ENCODE results near the gene TMEM138. TPM values are rescaled to one million over a fixed set of nuclear protein-coding genes. Genes with fewer than 3 reads are reported as not detected.
A peak's percentile ranks its signal among the peaks of the same experiment; 100 is the strongest.

Gene TMEM138
- total RNA-seq, 2 experiments from 2014 or later = 38.6 to 47.0 TPM

GRCh38 chr11:61328351-61328750 is 33.8 kb upstream of the TMEM138 start:
- H3K4me3 Mint-ChIP-seq = no peak overlapping the region
- POLR2A ChIA-PET = interaction anchor here (1.0 to 6.2 kb wide), 3 partner anchors 12 to 34 kb away, joined by 3 to 26 read pairs (median 6); partner anchors contain the start of gene VWCE
- DNase-seq (no peak), ATAC-seq (no peak)
- H3K27ac Mint-ChIP-seq = no peak overlapping the region
- peaks cover 46% of the 10 kb centered on the region for H3K4me1 Mint-ChIP-seq (ENCODE audit: low read depth)
- peaks cover 62% of the 10 kb centered on the region for H3K36me3 Mint-ChIP-seq (ENCODE audit: low read depth)
- no peaks in the 10 kb centered on the region for H3K27me3 Mint-ChIP-seq
- H3K9me3 Mint-ChIP-seq = no peaks in the 10 kb centered on the region
- intact Hi-C loops (cut with micrococcal nuclease) = no loop called here
- CTCF ChIA-PET = interaction anchor here (0.8 to 4.4 kb wide), 3 partner anchors 8 to 57 kb away, joined by 3 to 28 read pairs (median 17); no protein-coding TSS in a partner anchor
- TF ChIP-seq, protein P1, sequence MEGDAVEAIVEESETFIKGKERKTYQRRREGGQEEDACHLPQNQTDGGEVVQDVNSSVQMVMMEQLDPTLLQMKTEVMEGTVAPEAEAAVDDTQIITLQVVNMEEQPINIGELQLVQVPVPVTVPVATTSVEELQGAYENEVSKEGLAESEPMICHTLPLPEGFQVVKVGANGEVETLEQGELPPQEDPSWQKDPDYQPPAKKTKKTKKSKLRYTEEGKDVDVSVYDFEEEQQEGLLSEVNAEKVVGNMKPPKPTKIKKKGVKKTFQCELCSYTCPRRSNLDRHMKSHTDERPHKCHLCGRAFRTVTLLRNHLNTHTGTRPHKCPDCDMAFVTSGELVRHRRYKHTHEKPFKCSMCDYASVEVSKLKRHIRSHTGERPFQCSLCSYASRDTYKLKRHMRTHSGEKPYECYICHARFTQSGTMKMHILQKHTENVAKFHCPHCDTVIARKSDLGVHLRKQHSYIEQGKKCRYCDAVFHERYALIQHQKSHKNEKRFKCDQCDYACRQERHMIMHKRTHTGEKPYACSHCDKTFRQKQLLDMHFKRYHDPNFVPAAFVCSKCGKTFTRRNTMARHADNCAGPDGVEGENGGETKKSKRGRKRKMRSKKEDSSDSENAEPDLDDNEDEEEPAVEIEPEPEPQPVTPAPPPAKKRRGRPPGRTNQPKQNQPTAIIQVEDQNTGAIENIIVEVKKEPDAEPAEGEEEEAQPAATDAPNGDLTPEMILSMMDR (IDR thresholded peaks at IDR 0.05) = no peak

- Mint-ChIP-seq H3K27me3 (no peaks in the 10 kb centered on the region), H3K4me3 (no peak overlapping the region), H3K9me3 (no peaks in the 10 kb centered on the region), H3K36me3 (ENCODE audit: low read depth) (peaks cover 55% of the 10 kb centered on the region), H3K4me1 (ENCODE audit: low read depth) (peaks cover 57% of the 10 kb centered on the region), H3K27ac (no peak overlapping the region)
- TF ChIP-seq, protein P1 (IDR thresholded peaks at IDR 0.05) = no peak
- no peak for ATAC-seq
- POLR2A ChIA-PET = interaction anchor here (0.7 to 6.2 kb wide), 7 partner anchors 9 to 36 kb away, joined by 3 to 26 read pairs (median 4); partner anchors contain the start of genes CYB561A3, TMEM138 and VWCE
- no peak for DNase-seq
- intact Hi-C loops (cut with micrococcal nuclease) = no loop called here
- CTCF ChIA-PET = interaction anchor here (1.0 to 4.4 kb wide), 2 partner anchors 55 to 74 kb away, joined by 3 to 28 read pairs; no protein-coding TSS in a partner anchor
These were observed 32.3 kb upstream of the TMEM138 start for GRCh38 chr11:61329871-61330270.

- Mint-ChIP-seq H3K36me3 (ENCODE audit: low read depth) (peaks cover 45% of the 10 kb centered on the region), H3K27ac (peak overlapping the region; percentile 96), H3K4me1 (ENCODE audit: low read depth) (peaks cover 68% of the 10 kb centered on the region), H3K27me3 (no peaks in the 10 kb centered on the region), H3K4me3 (peak overlapping the region; percentile 86), H3K9me3 (no peaks in the 10 kb centered on the region)
- ChIA-PET CTCF (interaction anchor here (0.9 to 1.5 kb wide), 5 partner anchors 16 to 433 kb away, joined by 3 to 6 read pairs (median 4); partner anchors contain the start of gene TMEM216), POLR2A (interaction anchor here (0.8 to 6.2 kb wide), 9 partner anchors 9 to 98 kb away, joined by 3 to 26 read pairs (median 4); partner anchors contain the start of genes CPSF7, CYB561A3, SDHAF2 and TMEM138)
- ATAC-seq (no peak), DNase-seq (no peak)
- TF ChIP-seq, protein P1 (IDR thresholded peaks at IDR 0.05) = no peak
- intact Hi-C loops (cut with micrococcal nuclease) = loop anchor here (2.0 kb wide), 1 partner anchor 31 kb away; the partner anchor contains the start of gene TMEM138
These were observed 30.5 kb upstream of the TMEM138 start for GRCh38 chr11:61331651-61332050.

DNA sequence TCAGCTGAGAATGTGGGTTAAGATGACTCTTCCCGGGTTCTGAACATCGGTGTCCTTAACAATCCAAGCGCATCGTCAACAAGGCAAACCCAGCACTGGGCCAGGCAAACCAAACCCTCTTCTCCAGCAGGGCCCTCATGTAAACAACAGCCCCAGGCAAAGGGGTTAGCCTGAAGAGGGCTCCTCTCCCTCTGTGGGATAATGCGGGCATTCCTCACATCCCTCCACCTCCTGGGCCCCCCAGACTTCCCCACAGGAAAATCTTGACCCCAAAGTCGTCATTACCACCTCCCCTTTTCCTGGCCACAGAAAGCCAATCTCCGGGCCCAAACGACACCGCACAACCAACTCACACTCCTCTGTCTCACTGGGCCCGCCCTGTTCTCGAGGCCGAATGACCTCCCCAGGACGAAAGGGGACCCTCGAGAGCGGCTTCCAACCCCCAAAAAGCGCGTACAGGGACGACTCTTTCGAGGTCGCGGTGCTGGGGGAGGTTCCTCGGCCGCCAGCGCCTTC is 29.8 kb upstream of the TMEM138 start:
- ChIA-PET CTCF (interaction anchor here (0.9 to 1.5 kb wide), 4 partner anchors 16 to 103 kb away, joined by 3 to 6 read pairs (median 4); partner anchors contain the start of gene TMEM216), POLR2A (interaction anchor here (0.8 to 6.2 kb wide), 9 partner anchors 10 to 97 kb away, joined by 3 to 26 read pairs (median 4); partner anchors contain the start of genes CPSF7, CYB561A3, SDHAF2 and TMEM138)
- ATAC-seq = no peak
- DNase-seq = peak; percentile 24
- Mint-ChIP-seq H3K36me3 (ENCODE audit: low read depth) (peaks cover 46% of the 10 kb centered on the region), H3K27me3 (no peaks in the 10 kb centered on the region), H3K4me1 (ENCODE audit: low read depth) (peaks cover 72% of the 10 kb centered on the region), H3K4me3 (peak overlapping the region; percentile 86), H3K27ac (peak overlapping the region; percentile 96), H3K9me3 (no peaks in the 10 kb centered on the region)
- TF ChIP-seq, protein P1 (IDR thresholded peaks at IDR 0.05) = no peak
- intact Hi-C loops (cut with micrococcal nuclease) = loop anchor here (2.0 kb wide), 1 partner anchor 30 kb away; the partner anchor contains the start of gene TMEM138
